ENCODE data around the gene SUCO.
"Not testable (repeated sequence)": the region's sequence is repeated elsewhere in the genome, so short reads cannot be mapped to it uniquely, and the experiment has no call there.

SUCO gene

GRCh38 chr1:172620603-172621002 lies 87.7 kb downstream of the SUCO start:
- not testable (repeated sequence) for DNase-seq

GRCh38 chr1:172622541-172622940 lies 89.6 kb downstream of the SUCO start:
- DNase-seq: no peak

- DNase-seq: no peak
These were observed 90.8 kb downstream of the SUCO start for GRCh38 chr1:172623748-172624147.

GRCh38 chr1:172626845-172627244 lies 93.9 kb downstream of the SUCO start:
- DNase-seq: no peak

- DNase-seq: no peak
These were observed 94.8 kb downstream of the SUCO start for GRCh38 chr1:172627702-172628101.

GRCh38 chr1:172628401-172628800 lies 95.5 kb downstream of the SUCO start:
- no peak for DNase-seq

- no peak for DNase-seq
These were observed 96.2 kb downstream of the SUCO start for GRCh38 chr1:172629170-172629569.

- no peak for DNase-seq
These were observed 96.7 kb downstream of the SUCO start for GRCh38 chr1:172629638-172630037.

- no peak for DNase-seq
These were observed 97.3 kb downstream of the SUCO start for GRCh38 chr1:172630056-172630818.

- no peak for DNase-seq
These were observed 97.9 kb downstream of the SUCO start for GRCh38 chr1:172630868-172631267.

GRCh38 chr1:172637522-172637921 lies 104.6 kb downstream of the SUCO start:
- DNase-seq: no peak

GRCh38 chr1:172638249-172638648 lies 105.3 kb downstream of the SUCO start:
- no peak for DNase-seq

GRCh38 chr1:172638885-172639831 lies 106.2 kb downstream of the SUCO start:
- peak; percentile 73 for DNase-seq

- DNase-seq: no peak
These were observed 107.2 kb downstream of the SUCO start for GRCh38 chr1:172640111-172640510.

GRCh38 chr1:172641492-172641891 lies 108.5 kb downstream of the SUCO start:
- DNase-seq: no peak

- DNase-seq: no peak
These were observed 110.0 kb downstream of the SUCO start for GRCh38 chr1:172642970-172643369.

- no peak for DNase-seq
These were observed 113.7 kb downstream of the SUCO start for GRCh38 chr1:172646653-172647052.

GRCh38 chr1:172647110-172647564 lies 114.2 kb downstream of the SUCO start:
- peak; percentile 45 for DNase-seq

GRCh38 chr1:172647987-172648386 lies 115.0 kb downstream of the SUCO start:
- no peak for DNase-seq

GRCh38 chr1:172650474-172651193 lies 117.7 kb downstream of the SUCO start:
- no peak for DNase-seq

GRCh38 chr1:172653015-172653709 lies 120.2 kb downstream of the SUCO start:
- DNase-seq: no peak

GRCh38 chr1:172654535-172654934 lies 121.6 kb downstream of the SUCO start:
- no peak for DNase-seq

- DNase-seq: no peak
These were observed 123.6 kb downstream of the SUCO start for GRCh38 chr1:172656576-172656975.
